ENCODE data around the gene DPF3.

Gene DPF3

DNA sequence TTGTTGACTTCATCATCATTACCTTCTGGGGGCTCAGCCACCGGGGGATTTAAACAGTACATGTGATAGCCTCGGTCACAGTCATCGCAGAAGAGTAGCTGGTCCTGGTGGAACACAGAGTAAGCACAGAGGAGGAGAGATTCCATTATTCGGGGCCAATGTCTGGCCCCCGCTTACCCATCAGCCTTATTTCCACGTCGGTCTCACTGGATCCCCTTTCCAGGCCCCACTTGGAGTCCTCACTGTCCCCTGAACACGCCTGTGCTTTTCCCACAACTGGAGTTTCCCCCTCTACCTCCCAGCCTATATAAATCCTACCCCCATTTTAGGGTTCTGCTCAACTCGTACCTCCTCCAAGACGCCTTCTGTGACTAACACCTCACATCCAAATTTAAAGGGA lies 274.0 kb downstream of the DPF3 start:
- H3K36me3 ChIP-seq (ENCODE audit: control insufficient read depth, insufficient read depth, low read length): no peaks in the 10 kb centered on the region
- H3K4me3 ChIP-seq (ENCODE audit: low read depth, low read length): no peak overlapping the region
- no peaks in the 10 kb centered on the region; the same call in 1 of the 2 replicates for H3K9me3 ChIP-seq (ENCODE audit: control insufficient read depth, insufficient read depth, low read depth, low read length)
- no peaks in the 10 kb centered on the region for H3K27me3 ChIP-seq (ENCODE audit: control insufficient read depth, insufficient read depth, low read length)
- no peak overlapping the region for H3K9ac ChIP-seq (ENCODE audit: low read length)
- no peak overlapping the region for H3K27ac ChIP-seq (ENCODE audit: low read depth, low read length)
- peaks cover 13% of the 10 kb centered on the region; the same call in 1 of the 2 replicates for H3K4me1 ChIP-seq (ENCODE audit: control insufficient read depth, insufficient read depth, low read length)

DNA sequence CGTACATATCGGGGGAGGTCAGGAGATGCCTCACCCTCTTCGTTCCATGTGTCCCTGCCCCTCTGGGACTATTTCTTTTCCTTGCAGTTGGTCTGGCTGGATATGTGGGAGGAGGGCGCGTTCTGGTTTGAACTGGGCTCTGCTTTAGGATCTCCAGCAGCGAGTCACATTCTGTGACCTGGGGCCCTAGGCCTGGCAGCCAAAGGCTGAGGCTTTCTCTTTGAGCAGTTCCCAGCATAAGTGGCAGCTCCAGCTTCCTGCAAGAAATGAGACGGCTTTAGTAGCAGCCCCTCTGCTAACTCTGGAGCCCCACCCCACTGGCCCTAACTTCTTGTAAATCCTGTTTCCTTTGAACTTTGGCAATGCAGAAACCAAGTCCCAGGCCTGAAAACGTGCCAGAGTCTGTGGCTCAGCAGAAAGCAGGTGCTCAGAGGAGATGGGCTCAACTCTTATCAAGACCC lies 274.8 kb downstream of the DPF3 start:
- Histone ChIP-seq H3K4me1 (ENCODE audit: control insufficient read depth, insufficient read depth, low read length) (peaks cover 13% of the 10 kb centered on the region; the same call in 1 of the 2 replicates), H3K27me3 (ENCODE audit: control insufficient read depth, insufficient read depth, low read length) (no peaks in the 10 kb centered on the region), H3K9ac (ENCODE audit: low read length) (no peak overlapping the region), H3K36me3 (ENCODE audit: control insufficient read depth, insufficient read depth, low read length) (no peaks in the 10 kb centered on the region), H3K4me3 (ENCODE audit: low read depth, low read length) (no peak overlapping the region), H3K9me3 (ENCODE audit: control insufficient read depth, insufficient read depth, low read depth, low read length) (no peaks in the 10 kb centered on the region; the same call in 1 of the 2 replicates), H3K27ac (ENCODE audit: low read depth, low read length) (no peak overlapping the region)

DNA sequence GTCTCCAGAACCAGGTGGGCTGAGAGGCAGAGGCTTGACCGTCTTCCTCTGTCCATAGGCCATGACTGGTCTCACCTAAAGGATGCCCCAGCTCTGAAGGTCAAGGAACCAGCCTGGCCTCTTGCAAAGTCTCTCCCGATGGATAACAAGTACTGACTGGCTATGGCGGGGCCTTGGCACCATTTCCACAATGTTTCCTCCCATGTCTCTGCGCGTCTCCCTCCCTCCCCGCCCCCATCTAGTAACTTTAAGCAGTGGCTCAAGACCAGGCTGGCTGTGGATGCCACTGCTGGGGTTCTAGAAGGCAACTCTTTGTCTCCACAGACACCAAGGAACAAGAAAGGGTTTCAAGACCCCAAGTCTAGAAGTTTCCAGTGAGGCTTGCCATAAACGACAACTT lies 275.5 kb downstream of the DPF3 start:
- Histone ChIP-seq H3K36me3 (ENCODE audit: control insufficient read depth, insufficient read depth, low read length) (no peaks in the 10 kb centered on the region), H3K9ac (ENCODE audit: low read length) (no peak overlapping the region), H3K27ac (ENCODE audit: low read depth, low read length) (no peak overlapping the region), H3K4me1 (ENCODE audit: control insufficient read depth, insufficient read depth, low read length) (peaks cover 13% of the 10 kb centered on the region; the same call in 1 of the 2 replicates), H3K9me3 (ENCODE audit: control insufficient read depth, insufficient read depth, low read depth, low read length) (no peaks in the 10 kb centered on the region; the same call in 1 of the 2 replicates), H3K27me3 (ENCODE audit: control insufficient read depth, insufficient read depth, low read length) (no peaks in the 10 kb centered on the region), H3K4me3 (ENCODE audit: low read depth, low read length) (no peak overlapping the region)

DNA sequence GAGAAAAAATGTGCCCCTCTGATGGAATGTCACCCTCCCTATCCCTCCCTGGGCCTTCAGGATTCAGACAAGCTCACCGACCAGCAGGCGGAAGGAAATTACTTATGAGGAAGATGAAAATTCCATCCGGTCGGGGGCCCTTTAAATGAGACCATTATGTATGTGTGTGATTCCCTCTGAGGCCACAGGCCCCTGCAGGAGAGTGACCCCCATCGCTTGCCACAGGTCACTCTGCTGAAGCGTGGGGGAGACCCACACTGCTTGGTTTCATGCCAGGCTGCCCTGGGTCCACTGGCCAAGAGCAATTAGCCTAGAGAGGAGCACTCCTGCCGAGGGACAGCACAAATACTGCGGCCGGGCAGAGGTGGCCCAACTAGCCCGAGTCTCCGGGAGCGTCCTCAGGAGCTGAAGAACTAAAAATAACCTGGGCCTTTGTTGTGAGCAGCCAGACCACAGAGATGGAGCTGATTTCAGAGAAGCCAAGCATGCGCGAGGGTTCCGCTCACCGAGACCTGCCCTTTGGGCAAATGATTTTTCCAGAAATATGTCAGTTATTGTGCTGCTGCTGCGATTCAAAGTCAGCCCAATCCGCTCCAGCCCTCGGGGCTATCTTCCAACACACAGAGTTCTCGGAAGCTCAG lies 276.4 kb downstream of the DPF3 start:
- no peaks in the 10 kb centered on the region for H3K9me3 ChIP-seq (ENCODE audit: control insufficient read depth, insufficient read depth, low read depth, low read length)
- no peaks in the 10 kb centered on the region for H3K27me3 ChIP-seq (ENCODE audit: control insufficient read depth, insufficient read depth, low read length)
- no peak overlapping the region for H3K4me3 ChIP-seq (ENCODE audit: low read depth, low read length)
- H3K4me1 ChIP-seq (ENCODE audit: control insufficient read depth, insufficient read depth, low read length): peaks cover 13% of the 10 kb centered on the region; the same call in 1 of the 2 replicates
- H3K27ac ChIP-seq (ENCODE audit: low read depth, low read length): no peak overlapping the region
- no peaks in the 10 kb centered on the region for H3K36me3 ChIP-seq (ENCODE audit: control insufficient read depth, insufficient read depth, low read length)
- H3K9ac ChIP-seq (ENCODE audit: low read length): no peak overlapping the region

DNA sequence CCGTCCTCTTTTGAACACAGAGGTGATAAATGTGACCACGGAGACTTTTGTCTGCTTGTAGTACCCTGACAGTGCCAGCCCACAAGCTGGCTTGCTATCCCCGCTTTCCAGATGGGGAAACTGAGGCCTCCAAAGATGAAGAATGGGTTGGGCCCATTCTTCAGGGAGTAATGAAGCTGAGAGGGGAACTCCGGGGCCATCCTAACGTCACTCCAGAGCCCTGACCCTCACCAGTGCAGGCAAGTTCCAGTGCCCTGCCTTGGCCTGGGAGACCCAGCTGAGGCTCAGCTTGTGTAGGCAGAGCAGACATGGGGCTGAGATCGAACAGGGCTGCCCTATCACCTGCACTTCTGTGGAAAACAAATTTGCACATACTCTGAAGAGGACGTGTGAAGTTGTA lies 277.1 kb downstream of the DPF3 start:
- no peak overlapping the region for H3K27ac ChIP-seq (ENCODE audit: low read depth, low read length)
- H3K4me1 ChIP-seq (ENCODE audit: control insufficient read depth, insufficient read depth, low read length): peaks cover 12% of the 10 kb centered on the region; the same call in 1 of the 2 replicates
- no peaks in the 10 kb centered on the region for H3K27me3 ChIP-seq (ENCODE audit: control insufficient read depth, insufficient read depth, low read length)

DNA sequence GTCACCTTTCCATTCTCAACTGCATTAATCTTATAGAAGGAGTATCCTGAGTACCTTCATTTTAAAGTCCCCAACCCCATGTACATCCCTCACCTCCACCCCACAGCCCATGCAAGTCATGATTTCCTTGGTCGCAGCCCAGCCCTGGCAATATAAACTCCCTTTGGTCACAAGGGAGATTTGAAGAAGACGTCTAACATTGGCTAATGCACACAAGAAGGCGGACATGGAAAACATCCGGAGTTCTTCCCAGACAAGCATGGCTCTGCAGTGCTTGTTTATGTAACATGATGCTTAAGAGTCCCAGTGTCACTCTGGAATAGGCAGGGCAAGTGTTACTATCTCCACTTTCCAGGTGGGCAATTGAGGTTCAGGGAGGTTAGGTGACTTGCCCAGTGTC lies 277.6 kb downstream of the DPF3 start:
- no peak overlapping the region for H3K27ac ChIP-seq (ENCODE audit: low read depth, low read length)
- no peak overlapping the region for H3K9ac ChIP-seq (ENCODE audit: low read length)
- peaks cover 7% of the 10 kb centered on the region; the same call in 1 of the 2 replicates for H3K4me1 ChIP-seq (ENCODE audit: control insufficient read depth, insufficient read depth, low read length)
- H3K4me3 ChIP-seq (ENCODE audit: low read depth, low read length): no peak overlapping the region
- H3K36me3 ChIP-seq (ENCODE audit: control insufficient read depth, insufficient read depth, low read length): no peaks in the 10 kb centered on the region
- no peaks in the 10 kb centered on the region for H3K9me3 ChIP-seq (ENCODE audit: control insufficient read depth, insufficient read depth, low read depth, low read length)
- no peaks in the 10 kb centered on the region for H3K27me3 ChIP-seq (ENCODE audit: control insufficient read depth, insufficient read depth, low read length)

More for the DNA sequence above, 277.1 kb downstream of the DPF3 start:
- Histone ChIP-seq H3K36me3 (ENCODE audit: control insufficient read depth, insufficient read depth, low read length) (no peaks in the 10 kb centered on the region), H3K4me3 (ENCODE audit: low read depth, low read length) (no peak overlapping the region), H3K9ac (ENCODE audit: low read length) (no peak overlapping the region), H3K9me3 (ENCODE audit: control insufficient read depth, insufficient read depth, low read depth, low read length) (no peaks in the 10 kb centered on the region)

- Histone ChIP-seq H3K36me3 (ENCODE audit: control insufficient read depth, insufficient read depth, low read length) (no peaks in the 10 kb centered on the region), H3K27ac (ENCODE audit: low read depth, low read length) (no peak overlapping the region), H3K9me3 (ENCODE audit: control insufficient read depth, insufficient read depth, low read depth, low read length) (no peaks in the 10 kb centered on the region), H3K9ac (ENCODE audit: low read length) (no peak overlapping the region), H3K4me3 (ENCODE audit: low read depth, low read length) (no peak overlapping the region), H3K27me3 (ENCODE audit: control insufficient read depth, insufficient read depth, low read length) (no peaks in the 10 kb centered on the region), H3K4me1 (ENCODE audit: control insufficient read depth, insufficient read depth, low read length) (peaks cover 7% of the 10 kb centered on the region; the same call in 1 of the 2 replicates)
Observed at GRCh38 chr14:72615451-72616121, 278.3 kb downstream of the DPF3 start.

GRCh38 chr14:72614891-72615415 lies 278.9 kb downstream of the DPF3 start:
- Histone ChIP-seq H3K9me3 (ENCODE audit: control insufficient read depth, insufficient read depth, low read depth, low read length) (no peaks in the 10 kb centered on the region), H3K4me1 (ENCODE audit: control insufficient read depth, insufficient read depth, low read length) (peaks cover 7% of the 10 kb centered on the region; the same call in 1 of the 2 replicates), H3K27me3 (ENCODE audit: control insufficient read depth, insufficient read depth, low read length) (no peaks in the 10 kb centered on the region), H3K4me3 (ENCODE audit: low read depth, low read length) (no peak overlapping the region), H3K9ac (ENCODE audit: low read length) (no peak overlapping the region), H3K36me3 (ENCODE audit: control insufficient read depth, insufficient read depth, low read length) (no peaks in the 10 kb centered on the region), H3K27ac (ENCODE audit: low read depth, low read length) (no peak overlapping the region)

- Histone ChIP-seq H3K36me3 (ENCODE audit: control insufficient read depth, insufficient read depth, low read length) (no peaks in the 10 kb centered on the region), H3K4me1 (ENCODE audit: control insufficient read depth, insufficient read depth, low read length) (peaks cover 7% of the 10 kb centered on the region; the same call in 1 of the 2 replicates), H3K27ac (ENCODE audit: low read depth, low read length) (no peak overlapping the region), H3K27me3 (ENCODE audit: control insufficient read depth, insufficient read depth, low read length) (no peaks in the 10 kb centered on the region), H3K9me3 (ENCODE audit: control insufficient read depth, insufficient read depth, low read depth, low read length) (no peaks in the 10 kb centered on the region), H3K4me3 (ENCODE audit: low read depth, low read length) (no peak overlapping the region), H3K9ac (ENCODE audit: low read length) (no peak overlapping the region)
Observed at GRCh38 chr14:72614365-72614764, 279.5 kb downstream of the DPF3 start.

- Histone ChIP-seq H3K27ac (ENCODE audit: low read depth, low read length) (no peak overlapping the region), H3K4me1 (ENCODE audit: control insufficient read depth, insufficient read depth, low read length) (peaks cover 7% of the 10 kb centered on the region; the same call in 1 of the 2 replicates), H3K4me3 (ENCODE audit: low read depth, low read length) (no peak overlapping the region), H3K9ac (ENCODE audit: low read length) (no peak overlapping the region), H3K27me3 (ENCODE audit: control insufficient read depth, insufficient read depth, low read length) (no peaks in the 10 kb centered on the region), H3K9me3 (ENCODE audit: control insufficient read depth, insufficient read depth, low read depth, low read length) (no peaks in the 10 kb centered on the region), H3K36me3 (ENCODE audit: control insufficient read depth, insufficient read depth, low read length) (no peaks in the 10 kb centered on the region)
Observed at GRCh38 chr14:72613975-72614319, 280.0 kb downstream of the DPF3 start.
